ENCODE data around the gene FGD4.

The FGD4 gene

DNA sequence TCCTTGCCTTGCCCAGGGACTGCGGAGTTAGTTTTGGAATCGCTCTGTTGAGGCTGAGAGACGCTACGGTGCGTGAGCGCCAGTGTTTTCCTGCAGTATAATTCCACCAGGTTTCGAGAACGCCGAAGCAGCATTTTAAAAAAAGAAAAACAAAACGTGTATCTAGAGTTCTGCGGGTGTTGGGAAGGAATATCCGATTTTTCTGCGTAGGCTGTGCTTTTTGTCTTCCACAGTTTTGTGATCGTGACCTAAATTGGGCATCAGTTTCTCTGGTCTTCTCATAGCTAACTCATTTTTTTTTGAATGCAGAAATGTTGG lies 280.5 kb downstream of the FGD4 start:
- no peak for DNase-seq (ENCODE audit: low read depth, low spot score)
- peak overlapping the region; percentile 78 for H3K4me3 ChIP-seq (ENCODE audit: low read length)

DNA sequence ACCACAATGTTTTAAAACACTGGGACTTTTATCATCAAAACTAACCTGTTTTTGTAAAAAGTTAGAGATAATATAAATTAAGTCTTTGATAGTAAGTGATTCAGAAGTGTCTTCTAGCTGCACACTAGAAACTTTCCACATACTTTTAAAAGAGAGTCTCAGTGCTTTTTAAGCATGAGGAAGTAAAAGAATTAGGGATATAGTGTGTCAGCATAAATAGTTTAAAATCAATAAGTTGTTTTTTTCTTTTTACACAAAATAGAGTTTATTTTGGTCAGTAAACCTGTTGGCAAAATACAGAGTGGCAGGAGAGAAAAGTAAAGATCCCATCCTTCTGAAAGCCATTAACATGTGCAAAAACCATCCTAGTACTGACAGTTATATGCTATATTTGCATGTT lies 281.4 kb downstream of the FGD4 start:
- H3K4me3 ChIP-seq (ENCODE audit: low read length): no peak overlapping the region
- DNase-seq (ENCODE audit: low read depth, low spot score): no peak

DNA sequence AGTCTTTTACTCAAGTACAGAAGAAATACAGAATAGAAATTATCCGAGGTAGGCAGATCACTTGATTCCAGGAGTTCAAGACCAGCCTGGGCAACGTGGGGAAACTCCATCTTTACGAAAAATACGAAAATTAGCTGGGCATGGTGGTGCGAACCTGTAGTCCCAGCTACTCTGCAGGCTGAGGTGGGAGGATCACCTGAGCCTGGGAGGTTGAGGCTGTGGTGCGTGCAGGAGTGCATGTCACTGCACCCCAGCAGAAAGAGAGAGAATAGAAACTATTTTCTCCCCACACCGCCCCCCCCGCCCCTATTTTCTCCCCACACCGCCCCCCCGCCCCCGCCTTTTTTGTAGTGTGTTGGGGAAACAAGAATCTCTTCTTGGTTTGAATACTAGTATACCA lies 281.9 kb downstream of the FGD4 start:
- no peak overlapping the region for H3K4me3 ChIP-seq (ENCODE audit: low read length)
- DNase-seq (ENCODE audit: low read depth, low spot score): no peak

DNA sequence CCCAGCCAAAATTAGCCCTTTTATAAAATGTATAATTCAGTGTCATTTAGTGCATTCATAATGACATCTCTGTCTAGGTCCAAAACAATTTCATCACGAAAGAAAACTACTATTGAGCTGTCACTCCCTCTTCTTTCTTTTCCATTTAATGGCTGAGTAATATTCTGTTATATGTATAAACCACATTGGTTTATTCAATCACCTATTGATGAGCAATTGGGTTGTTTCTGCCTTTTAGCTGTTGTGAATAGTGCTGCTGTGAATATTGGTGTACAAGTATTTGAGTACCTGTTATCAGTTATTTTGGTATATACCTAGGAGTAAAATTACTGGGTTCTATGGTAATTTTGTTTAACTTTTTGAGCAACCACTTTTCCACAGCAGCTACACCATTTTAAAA lies 287.0 kb downstream of the FGD4 start:
- H3K4me3 ChIP-seq (ENCODE audit: low read length): no peak overlapping the region

DNA sequence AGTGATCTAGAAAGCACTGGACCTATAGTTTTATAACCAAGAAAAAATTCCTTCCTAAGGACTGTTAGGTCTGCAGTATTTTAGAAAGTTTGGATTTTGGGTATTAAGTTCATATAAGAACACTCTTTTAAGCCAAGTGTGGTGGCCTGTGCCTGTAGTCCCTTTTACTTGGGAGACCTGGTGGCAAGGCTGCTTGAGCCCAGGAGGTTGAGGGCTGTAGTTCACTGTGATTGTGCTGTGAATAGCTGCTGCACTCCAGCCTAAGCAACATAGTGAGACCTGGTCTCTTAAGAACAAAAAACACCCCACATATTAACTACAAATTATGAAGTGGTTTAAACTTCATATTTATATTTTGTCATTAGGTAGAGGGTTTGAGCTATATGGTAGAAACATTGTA lies 289.4 kb downstream of the FGD4 start:
- no peak overlapping the region for H3K4me3 ChIP-seq (ENCODE audit: low read length)
- DNase-seq (ENCODE audit: low read depth, low spot score): no peak

More for the DNA sequence above, 287.0 kb downstream of the FGD4 start:
- DNase-seq (ENCODE audit: low read depth, low spot score): no peak

DNA sequence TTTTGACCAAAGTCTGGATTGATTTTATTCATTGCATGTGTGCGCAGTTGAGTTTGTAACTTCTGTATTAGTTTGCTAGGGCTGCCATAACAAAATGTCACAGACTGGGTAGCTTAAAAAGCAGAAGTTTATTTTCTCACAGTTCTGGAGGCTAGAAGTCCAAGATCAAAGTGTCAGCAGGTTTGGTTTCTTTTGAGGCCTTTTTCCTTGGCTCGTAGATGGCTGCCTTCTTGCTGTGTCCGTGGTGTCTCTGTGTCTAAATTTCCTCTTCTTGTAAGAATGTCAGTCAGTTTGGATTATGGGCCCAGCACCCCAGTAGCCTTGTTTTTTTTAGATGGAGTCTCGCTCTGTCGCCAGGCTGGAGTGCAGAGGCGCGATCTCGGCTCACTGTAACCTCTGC lies 291.6 kb downstream of the FGD4 start:
- no peak for DNase-seq (ENCODE audit: low read depth, low spot score)
- H3K4me3 ChIP-seq (ENCODE audit: low read length): no peak overlapping the region

DNA sequence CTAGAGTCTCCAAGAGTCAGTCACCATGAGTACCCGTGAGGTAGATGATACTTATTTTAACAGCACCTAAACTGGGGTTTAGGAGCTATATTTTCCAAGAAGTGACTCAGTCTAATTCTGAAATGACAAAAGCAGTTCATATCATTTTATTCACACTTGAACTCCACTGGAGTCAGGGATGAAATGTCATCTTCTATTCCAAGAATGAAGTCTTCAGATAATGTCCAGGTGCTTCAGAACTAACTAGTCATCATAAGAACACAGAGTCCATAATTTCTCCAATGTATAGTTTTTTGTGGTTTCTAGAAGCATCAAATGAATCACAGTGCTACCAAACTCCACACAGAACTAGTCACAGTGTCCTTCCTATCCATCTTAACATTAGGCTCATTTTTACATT lies 293.0 kb downstream of the FGD4 start:
- DNase-seq (ENCODE audit: low read depth, low spot score): no peak
- no peak overlapping the region for H3K4me3 ChIP-seq (ENCODE audit: low read length)

DNA sequence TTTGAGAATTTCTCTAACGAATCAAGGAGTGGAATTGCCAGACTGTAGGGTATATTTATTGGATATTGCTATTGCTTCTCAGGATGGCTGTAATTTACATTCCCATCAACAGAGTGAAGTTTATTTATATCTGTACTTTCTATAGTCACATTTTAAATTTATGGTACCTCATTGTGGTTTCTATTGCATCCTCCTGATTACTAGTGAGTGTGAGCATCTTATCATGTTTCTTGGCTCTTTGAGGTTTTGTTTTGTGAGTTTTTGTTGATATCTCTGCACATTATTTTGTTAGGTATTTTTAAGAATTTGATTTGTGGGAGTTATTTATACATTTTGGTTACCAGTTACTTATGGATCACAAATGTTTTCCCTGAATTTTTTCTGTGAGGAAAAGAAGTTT lies 293.7 kb downstream of the FGD4 start:
- no peak for DNase-seq (ENCODE audit: low read depth, low spot score)
- H3K4me3 ChIP-seq (ENCODE audit: low read length): no peak overlapping the region

All from Jurkat, Clone E6-1 (cell line).